Trophoblast cell (in vitro differentiated cells and primary cell): ENCODE data around the gene TUBA4A.

Experiments used
- DNase-seq, 2 donors: peaks; one replicate each; pipeline ENCODE4 v3.0.0-alpha.2; 2016
- H2AFZ ChIP-seq: 2 replicates; pipeline ENCODE4 v1.6.1; 2013; ENCODE audit warnings: low read length, moderate library complexity, mild to moderate bottlenecking; ENCODE audit not compliant: insufficient read depth, poor library complexity
- H2AK5ac ChIP-seq: 2 replicates; pipeline ENCODE4 v1.6.1; 2013; ENCODE audit warnings: mild to moderate bottlenecking, low read length
- H2BK120ac ChIP-seq: 2 replicates; pipeline ENCODE4 v1.6.1; 2013; ENCODE audit warnings: low read length, mild to moderate bottlenecking, moderate library complexity; ENCODE audit not compliant: insufficient read depth, poor library complexity
- H2BK12ac ChIP-seq: 2 replicates; pipeline ENCODE4 v1.6.1; 2013; ENCODE audit warnings: mild to moderate bottlenecking, low read length, moderate library complexity
- H2BK5ac ChIP-seq: 2 replicates; pipeline ENCODE4 v1.6.1; 2013; ENCODE audit warnings: low read length, low read depth, moderate library complexity, mild to moderate bottlenecking; ENCODE audit not compliant: poor library complexity
- H3K14ac ChIP-seq: 2 replicates; pipeline ENCODE4 v1.6.1; 2013; ENCODE audit warnings: mild to moderate bottlenecking, low read length
- H3K18ac ChIP-seq: 2 replicates; pipeline ENCODE4 v1.6.1; 2013; ENCODE audit warnings: mild to moderate bottlenecking, low read length
- H3K23ac ChIP-seq: 2 replicates; pipeline ENCODE4 v1.6.1; 2013; ENCODE audit warnings: low read length
- H3K27ac ChIP-seq: 2 replicates; pipeline ENCODE4 v1.5.1; 2013; ENCODE audit warnings: low read depth, mild to moderate bottlenecking, inconsistent platforms, low read length, moderate library complexity
- H3K27me3 ChIP-seq: 2 replicates; pipeline ENCODE4 v1.6.1; 2013; ENCODE audit warnings: inconsistent platforms, mild to moderate bottlenecking, low read length, moderate library complexity; ENCODE audit not compliant: insufficient read depth
- H3K36me3 ChIP-seq, 2 experiments: 1 replicate in 1 of 2; 2 replicates in 1 of 2; pipeline ENCODE4 v1.6.1; 2013; ENCODE audit warnings: low read length in 2 of 2, mild to moderate bottlenecking in 2 of 2, moderate library complexity in 1 of 2; ENCODE audit not compliant: insufficient read depth in 2 of 2, control insufficient read depth in 1 of 2
- H3K4ac ChIP-seq: 2 replicates; pipeline ENCODE4 v1.6.1; 2013; ENCODE audit warnings: low read depth, mild to moderate bottlenecking, low read length, moderate library complexity
- H3K4me1 ChIP-seq, 2 experiments: 1 replicate in 1 of 2; 2 replicates in 1 of 2; pipeline ENCODE4 v1.6.1; 2013; ENCODE audit warnings: low read length in 2 of 2, mild to moderate bottlenecking in 2 of 2, moderate library complexity in 1 of 2; ENCODE audit not compliant: insufficient read depth in 2 of 2, control insufficient read depth in 1 of 2
- H3K4me2 ChIP-seq: 2 replicates; pipeline ENCODE4 v1.6.1; 2013; ENCODE audit warnings: inconsistent platforms, mild to moderate bottlenecking, low read length, moderate library complexity
- H3K4me3 ChIP-seq: 2 replicates; pipeline ENCODE4 v1.5.1; 2013; ENCODE audit warnings: mild to moderate bottlenecking, low read depth, low read length, inconsistent platforms
- H3K79me1 ChIP-seq: one replicate; pipeline ENCODE4 v1.6.1; 2013; ENCODE audit warnings: low read length
- H3K79me2 ChIP-seq: 2 replicates; pipeline ENCODE4 v1.6.1; 2013; ENCODE audit warnings: low read length, mild to moderate bottlenecking; ENCODE audit not compliant: control insufficient read depth, insufficient read depth, poor library complexity
- H3K9ac ChIP-seq: 2 replicates; pipeline ENCODE4 v1.6.1; 2013; ENCODE audit warnings: mild to moderate bottlenecking, low read length
- H3K9me3 ChIP-seq: 2 replicates; pipeline ENCODE4 v1.6.1; 2013; ENCODE audit warnings: low read depth, mild to moderate bottlenecking, control low read depth, inconsistent platforms, low read length; ENCODE audit not compliant: insufficient read depth
- H4K12ac ChIP-seq: 2 replicates; pipeline ENCODE4 v1.6.1; 2013; ENCODE audit warnings: low read depth, mild to moderate bottlenecking, low read length, moderate library complexity
- H4K8ac ChIP-seq: 2 replicates; pipeline ENCODE4 v1.6.1; 2013; ENCODE audit warnings: low read depth, mild to moderate bottlenecking, low read length, moderate library complexity
- H4K91ac ChIP-seq: one replicate; pipeline ENCODE4 v1.6.1; 2013; ENCODE audit warnings: low read depth, mild to moderate bottlenecking, low read length, moderate library complexity
- WGBS: extraction: QIAGEN DNeasy Blood & Tissue Kit; methylation state at CpG from one replicate; pipeline ENCODE4 v1.1.7; 2013; ENCODE audit warnings: missing lambda C conversion rate; ENCODE audit not compliant: insufficient read length, insufficient coverage; ENCODE audit errors: extremely low coverage; 5-methylcytosine and 5-hydroxymethylcytosine counted together

Gene TUBA4A

DNA sequence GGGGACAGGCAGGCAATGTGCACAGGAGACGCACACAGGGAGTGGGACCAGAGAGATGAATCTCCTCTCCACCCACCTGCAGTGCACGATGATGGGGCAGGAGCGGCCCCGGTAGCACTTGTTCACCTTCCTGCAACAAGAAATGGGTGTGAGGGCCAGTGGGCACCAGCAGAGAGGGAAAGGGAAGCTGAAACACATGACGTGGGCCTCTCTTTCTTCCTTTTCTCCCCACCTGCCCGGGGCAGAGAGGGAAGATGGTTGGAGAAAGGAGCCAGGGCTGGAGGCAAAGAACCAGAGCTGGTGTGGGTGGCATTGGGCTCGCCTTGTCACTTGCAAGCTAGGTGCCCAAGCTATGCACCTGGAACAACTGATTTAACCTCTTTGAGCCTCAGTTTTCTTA, 37.7 kb upstream of the TUBA4A start:
- H2AFZ ChIP-seq, result no peak overlapping the region
- H3K4me1 ChIP-seq, result peaks cover 16 to 20% of the 10 kb centered on the region in 2 experiments
- H2BK120ac ChIP-seq, result no peak overlapping the region
- no peak for DNase-seq
- H3K4me3 ChIP-seq, result no peak overlapping the region
- H2AK5ac ChIP-seq, result no peak overlapping the region
- peaks cover 12% of the 10 kb centered on the region for H3K79me1 ChIP-seq
- H2BK5ac ChIP-seq, result no peak overlapping the region
- H3K9ac ChIP-seq, result no peak overlapping the region
- H3K79me2 ChIP-seq, result peaks cover 2% of the 10 kb centered on the region
- H3K9me3 ChIP-seq, result no peaks in the 10 kb centered on the region
- H4K8ac ChIP-seq, result no peak overlapping the region
- WGBS, result no CpG with 5 or more reads among the region's 7 CpGs
- H4K12ac ChIP-seq, result no peak overlapping the region
- no peaks in the 10 kb centered on the region for H3K27me3 ChIP-seq
- no peak overlapping the region for H3K23ac ChIP-seq
- H4K91ac ChIP-seq, result no peak overlapping the region
- no peak overlapping the region for H3K4ac ChIP-seq
- H3K18ac ChIP-seq, result no peak overlapping the region
- no peak overlapping the region for H3K14ac ChIP-seq
- no peak overlapping the region for H3K4me2 ChIP-seq
- H3K27ac ChIP-seq, result no peak overlapping the region
- no peak overlapping the region for H2BK12ac ChIP-seq
- peaks cover 0 to 2% of the 10 kb centered on the region in 2 experiments for H3K36me3 ChIP-seq

GRCh38 chr2:219290381-219291171, 36.9 kb upstream of the TUBA4A start:
- no peak overlapping the region for H3K4me2 ChIP-seq
- H3K4me1 ChIP-seq, result peaks cover 18 to 23% of the 10 kb centered on the region in 2 experiments
- H3K9ac ChIP-seq, result no peak overlapping the region
- no peak overlapping the region for H2BK120ac ChIP-seq
- H3K79me2 ChIP-seq, result peaks cover 3% of the 10 kb centered on the region
- no peak overlapping the region for H2AK5ac ChIP-seq
- H4K12ac ChIP-seq, result no peak overlapping the region
- H3K79me1 ChIP-seq, result peaks cover 15% of the 10 kb centered on the region
- H2BK12ac ChIP-seq, result no peak overlapping the region
- H4K91ac ChIP-seq, result no peak overlapping the region
- no peak overlapping the region for H3K23ac ChIP-seq
- H2AFZ ChIP-seq, result no peak overlapping the region
- no peak overlapping the region for H3K4me3 ChIP-seq
- H3K27ac ChIP-seq, result no peak overlapping the region
- H4K8ac ChIP-seq, result no peak overlapping the region
- no peaks in the 10 kb centered on the region for H3K9me3 ChIP-seq
- WGBS, result no CpG with 5 or more reads among the region's 16 CpGs
- no peaks in the 10 kb centered on the region for H3K27me3 ChIP-seq
- DNase-seq, result no peak
- no peak overlapping the region for H3K4ac ChIP-seq
- H3K18ac ChIP-seq, result no peak overlapping the region
- no peak overlapping the region for H3K14ac ChIP-seq
- H2BK5ac ChIP-seq, result no peak overlapping the region
- peaks cover 2 to 6% of the 10 kb centered on the region in 2 experiments for H3K36me3 ChIP-seq

- Histone ChIP-seq H3K79me1 (peaks cover 15% of the 10 kb centered on the region), H3K9me3 (no peaks in the 10 kb centered on the region), H3K4me2 (no peak overlapping the region), H4K8ac (no peak overlapping the region), H2AK5ac (no peak overlapping the region), H2AFZ (no peak overlapping the region), H2BK5ac (no peak overlapping the region), H4K12ac (no peak overlapping the region), H3K27me3 (no peaks in the 10 kb centered on the region), H3K23ac (no peak overlapping the region), H3K27ac (no peak overlapping the region), H2BK120ac (no peak overlapping the region), H3K14ac (no peak overlapping the region), H3K9ac (no peak overlapping the region), H3K18ac (no peak overlapping the region), H3K4me1 (peaks cover 14 to 22% of the 10 kb centered on the region in 2 experiments), H3K4ac (no peak overlapping the region), H3K4me3 (no peak overlapping the region), H2BK12ac (no peak overlapping the region), H3K36me3 (peaks cover 5 to 15% of the 10 kb centered on the region in 2 experiments), H3K79me2 (peaks cover 3% of the 10 kb centered on the region), H4K91ac (no peak overlapping the region)
- WGBS, result no CpG with 5 or more reads among the region's 16 CpGs
- DNase-seq, result no peak
Observed at GRCh38 chr2:219289537-219290361, 36.0 kb upstream of the TUBA4A start.

DNA sequence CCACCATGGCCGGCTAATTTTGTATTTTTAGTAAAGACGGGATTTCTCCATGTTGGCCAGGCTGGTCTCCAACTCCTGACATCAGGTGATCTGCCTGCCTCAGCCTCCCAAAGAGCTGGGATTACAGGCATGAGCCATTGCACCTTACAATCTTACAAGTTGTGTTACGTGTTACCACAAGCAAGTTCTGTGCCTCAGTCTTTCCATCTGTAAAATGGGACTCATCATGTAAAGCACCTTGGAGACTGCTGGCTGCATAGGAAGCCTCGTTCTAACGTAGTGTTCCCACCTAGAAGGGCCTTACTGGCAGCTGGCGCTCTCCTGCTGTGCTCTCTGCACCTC, 35.4 kb upstream of the TUBA4A start:
- Histone ChIP-seq H3K4me1 (peaks cover 14 to 20% of the 10 kb centered on the region in 2 experiments), H3K79me2 (peaks cover 3% of the 10 kb centered on the region), H3K23ac (no peak overlapping the region), H4K12ac (no peak overlapping the region), H2AFZ (no peak overlapping the region), H3K27me3 (no peaks in the 10 kb centered on the region), H3K27ac (no peak overlapping the region), H3K4me3 (no peak overlapping the region), H2AK5ac (no peak overlapping the region), H2BK5ac (no peak overlapping the region), H4K91ac (no peak overlapping the region), H3K79me1 (peaks cover 11% of the 10 kb centered on the region), H4K8ac (no peak overlapping the region), H3K14ac (no peak overlapping the region), H2BK120ac (no peak overlapping the region), H3K9ac (no peak overlapping the region), H3K9me3 (no peaks in the 10 kb centered on the region), H3K36me3 (peaks cover 10 to 20% of the 10 kb centered on the region in 2 experiments), H3K4ac (no peak overlapping the region), H2BK12ac (no peak overlapping the region), H3K18ac (no peak overlapping the region), H3K4me2 (no peak overlapping the region)
- no CpG with 5 or more reads among the region's 6 CpGs for WGBS
- no peak for DNase-seq
